Loucy (cell line): Measurements from ENCODE around the gene EREG.

Experiments
- H2AFZ ChIP-seq: fragments of 200-600 bp; sonication (generic); 2 replicates; pipeline ENCODE4 v1.6.0; 2016; ENCODE audit warnings: antibody characterized with exemption, mild to moderate bottlenecking, low read length, moderate library complexity
- H3F3A ChIP-seq: fragments of 200-600 bp; 2 replicates; pipeline ENCODE4 v1.6.0; 2016; ENCODE audit warnings: antibody characterized with exemption, low read depth, mild to moderate bottlenecking
- H3K27me3 ChIP-seq: fragments of 200-600 bp; sonication (generic); 2 replicates; pipeline ENCODE4 v1.6.1; 2014; ENCODE audit warnings: low read length, mild to moderate bottlenecking; ENCODE audit not compliant: insufficient read depth, poor library complexity, severe bottlenecking
- H3K36me3 ChIP-seq: fragments of 200-600 bp; sonication (generic); 2 replicates; pipeline ENCODE4 v1.6.1; 2016; ENCODE audit warnings: low read length; ENCODE audit not compliant: insufficient read depth
- H3K4me1 ChIP-seq: fragments of 200-600 bp; sonication (generic); 2 replicates; pipeline ENCODE4 v1.5.1; 2014; ENCODE audit warnings: low read length, mild to moderate bottlenecking; ENCODE audit not compliant: insufficient read depth, poor library complexity, severe bottlenecking
- H3K4me2 ChIP-seq: fragments of 200-600 bp; sonication (generic); 2 replicates; pipeline ENCODE4 v1.6.0; 2014; ENCODE audit warnings: antibody characterized with exemption, low read length, low read depth, mild to moderate bottlenecking; ENCODE audit not compliant: poor library complexity, severe bottlenecking
- H3K4me3 ChIP-seq: fragments of 200-600 bp; sonication (generic); 2 replicates; pipeline ENCODE4 v1.5.1; 2014; ENCODE audit warnings: low read length, mild to moderate bottlenecking, mixed read lengths; ENCODE audit not compliant: poor library complexity, severe bottlenecking
- H3K79me2 ChIP-seq: fragments of 200-600 bp; sonication (generic); 2 replicates; pipeline ENCODE4 v1.6.1; 2014; ENCODE audit warnings: low read length; ENCODE audit not compliant: insufficient read depth
- H3K9ac ChIP-seq: fragments of 200-600 bp; sonication (generic); 2 replicates; pipeline ENCODE4 v1.6.0; 2014; ENCODE audit warnings: mild to moderate bottlenecking, low read depth, low read length, moderate library complexity; ENCODE audit not compliant: poor library complexity, severe bottlenecking
- H3K9me2 ChIP-seq: fragments of 200-600 bp; sonication (generic); replicated peaks from 2 replicates; pipeline ENCODE4 v1.6.1; 2016; ENCODE audit warnings: low read depth, low read length, mixed read lengths
- H3K9me3 ChIP-seq: fragments of 200-600 bp; sonication (generic); 2 replicates; pipeline ENCODE4 v1.6.1; 2014; ENCODE audit warnings: mild to moderate bottlenecking, antibody characterized with exemption, low read length, low read depth; ENCODE audit not compliant: insufficient read depth
- H4K20me1 ChIP-seq: fragments of 200-600 bp; sonication (generic); 2 replicates; pipeline ENCODE4 v1.6.0; 2014; ENCODE audit warnings: antibody characterized with exemption, low read length, mild to moderate bottlenecking; ENCODE audit not compliant: insufficient read depth, poor library complexity, severe bottlenecking
- EZH2phosphoT487 ChIP-seq: fragments of 200-600 bp; IDR thresholded peaks from 2 replicates; pipeline ENCODE4 v1.6.1; 2018; ENCODE audit warnings: antibody characterized with exemption, mild to moderate bottlenecking, moderate library complexity, borderline replicate concordance
- TF ChIP-seq, protein P1 (sequence below): fragments of 200-600 bp; sonication (generic); conservative IDR thresholded peaks from 2 replicates; pipeline ENCODE4 v1.5.1; 2014; ENCODE audit warnings: mild to moderate bottlenecking, antibody characterized with exemption, low read length

EREG gene

DNA sequence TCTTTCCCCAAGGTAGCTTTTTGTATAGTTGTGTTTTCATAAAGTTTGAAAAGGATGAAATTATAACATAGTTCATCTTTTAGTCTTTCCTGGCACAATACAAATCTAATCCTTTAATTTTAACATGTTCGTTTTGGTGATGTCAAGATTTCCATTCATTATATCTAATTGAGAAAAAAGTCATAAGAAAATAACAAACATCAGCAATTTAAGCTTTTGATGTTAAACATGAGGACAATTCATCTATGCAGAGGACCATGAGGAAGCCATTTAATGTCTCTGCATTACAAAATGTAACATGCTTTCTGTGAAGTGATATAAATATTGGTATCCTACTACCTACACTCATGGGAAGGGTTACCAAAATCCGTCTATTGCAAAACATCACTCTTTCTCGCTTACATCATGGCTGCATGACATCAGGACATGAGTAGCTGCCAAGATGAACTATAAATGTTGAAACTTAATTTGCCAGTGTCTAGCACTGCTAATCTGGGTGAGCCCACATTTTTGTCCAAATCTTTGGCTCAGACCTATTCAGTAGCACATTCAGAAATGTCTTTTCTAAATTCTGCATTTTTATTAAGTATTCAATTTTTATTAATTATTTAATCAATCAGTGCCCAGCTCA lies 47.2 kb upstream of the EREG start:
- Histone ChIP-seq H3K4me2 (no peak overlapping the region), H3K79me2 (no peaks in the 10 kb centered on the region), H3K36me3 (no peaks in the 10 kb centered on the region), H3K9me2 (no peaks in the 10 kb centered on the region), H4K20me1 (no peaks in the 10 kb centered on the region), H3K9ac (no peak overlapping the region), H3K27me3 (no peaks in the 10 kb centered on the region), H3F3A (no peaks in the 10 kb centered on the region), H3K4me3 (no peak overlapping the region), H2AFZ (no peak overlapping the region), H3K4me1 (peaks cover 3% of the 10 kb centered on the region), H3K9me3 (no peaks in the 10 kb centered on the region)
- TF ChIP-seq EZH2phosphoT487, result no peak
- TF ChIP-seq, protein P1, sequence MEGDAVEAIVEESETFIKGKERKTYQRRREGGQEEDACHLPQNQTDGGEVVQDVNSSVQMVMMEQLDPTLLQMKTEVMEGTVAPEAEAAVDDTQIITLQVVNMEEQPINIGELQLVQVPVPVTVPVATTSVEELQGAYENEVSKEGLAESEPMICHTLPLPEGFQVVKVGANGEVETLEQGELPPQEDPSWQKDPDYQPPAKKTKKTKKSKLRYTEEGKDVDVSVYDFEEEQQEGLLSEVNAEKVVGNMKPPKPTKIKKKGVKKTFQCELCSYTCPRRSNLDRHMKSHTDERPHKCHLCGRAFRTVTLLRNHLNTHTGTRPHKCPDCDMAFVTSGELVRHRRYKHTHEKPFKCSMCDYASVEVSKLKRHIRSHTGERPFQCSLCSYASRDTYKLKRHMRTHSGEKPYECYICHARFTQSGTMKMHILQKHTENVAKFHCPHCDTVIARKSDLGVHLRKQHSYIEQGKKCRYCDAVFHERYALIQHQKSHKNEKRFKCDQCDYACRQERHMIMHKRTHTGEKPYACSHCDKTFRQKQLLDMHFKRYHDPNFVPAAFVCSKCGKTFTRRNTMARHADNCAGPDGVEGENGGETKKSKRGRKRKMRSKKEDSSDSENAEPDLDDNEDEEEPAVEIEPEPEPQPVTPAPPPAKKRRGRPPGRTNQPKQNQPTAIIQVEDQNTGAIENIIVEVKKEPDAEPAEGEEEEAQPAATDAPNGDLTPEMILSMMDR, result no peak

DNA sequence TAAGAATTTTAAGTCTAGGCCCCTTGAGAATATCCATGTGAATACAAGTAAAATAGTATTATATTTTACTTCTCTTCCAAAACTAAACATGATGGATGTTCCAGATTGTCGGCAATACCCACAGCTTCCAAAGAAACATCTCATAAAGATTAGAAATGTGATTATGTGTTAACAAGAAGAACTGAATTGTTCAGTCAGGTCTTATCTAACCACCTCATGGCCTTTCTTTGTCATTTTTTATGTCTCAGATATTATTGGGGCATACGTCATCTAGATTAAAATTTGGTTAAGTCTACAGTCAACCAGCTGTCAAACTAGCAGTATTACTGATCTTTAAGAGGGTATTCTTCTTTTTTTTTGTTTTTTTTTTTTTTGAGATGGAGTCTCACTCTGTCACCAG lies 46.7 kb upstream of the EREG start:
- Histone ChIP-seq H2AFZ (no peak overlapping the region), H3K4me3 (no peak overlapping the region), H3K27me3 (no peaks in the 10 kb centered on the region), H3K36me3 (no peaks in the 10 kb centered on the region), H3K9me2 (no peaks in the 10 kb centered on the region), H3K4me1 (peaks cover 3% of the 10 kb centered on the region), H3F3A (no peaks in the 10 kb centered on the region), H4K20me1 (no peaks in the 10 kb centered on the region), H3K9ac (no peak overlapping the region), H3K4me2 (no peak overlapping the region), H3K9me3 (no peaks in the 10 kb centered on the region), H3K79me2 (no peaks in the 10 kb centered on the region)
- TF ChIP-seq, protein P1, result no peak
- no peak for TF ChIP-seq EZH2phosphoT487

DNA sequence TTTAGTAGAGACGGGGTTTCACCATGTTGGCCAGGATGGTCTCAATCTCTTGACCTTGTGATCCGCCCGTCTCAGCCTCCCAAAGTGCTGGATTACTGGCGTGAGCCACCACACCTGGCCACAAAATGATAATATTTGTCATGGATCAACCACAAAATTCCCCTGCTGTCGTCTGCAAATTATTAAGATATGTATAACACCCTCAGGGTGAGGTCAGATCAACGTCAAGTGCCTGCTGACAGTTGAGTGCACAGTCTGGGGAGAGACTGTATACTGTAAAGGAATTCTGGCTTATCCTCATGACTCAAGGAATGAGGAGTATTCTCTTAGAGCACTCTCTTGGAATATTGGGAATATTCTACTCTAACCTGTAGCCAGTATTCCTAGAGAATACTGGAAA lies 45.5 kb upstream of the EREG start:
- Histone ChIP-seq H3K4me3 (no peak overlapping the region), H3K9me3 (no peaks in the 10 kb centered on the region), H3K4me1 (peaks cover 3% of the 10 kb centered on the region), H3K36me3 (no peaks in the 10 kb centered on the region), H3K4me2 (no peak overlapping the region), H4K20me1 (no peaks in the 10 kb centered on the region), H2AFZ (peak overlapping the region; percentile 26; the same call in 1 of the 2 replicates), H3K27me3 (no peaks in the 10 kb centered on the region), H3K9me2 (no peaks in the 10 kb centered on the region), H3F3A (no peaks in the 10 kb centered on the region), H3K79me2 (no peaks in the 10 kb centered on the region), H3K9ac (no peak overlapping the region)
- TF ChIP-seq, protein P1, result no peak
- no peak for TF ChIP-seq EZH2phosphoT487
